Measurements from ENCODE around the gene APBB1.

APBB1 gene

GRCh38 chr11:6371825-6372224 is 47.1 kb downstream of the APBB1 start:
- H4K20me1 ChIP-seq, result no peaks in the 10 kb centered on the region
- H3K9ac ChIP-seq, result no peak overlapping the region
- H3K4me3 ChIP-seq, result no peak overlapping the region
- no peak overlapping the region for H3K4me2 ChIP-seq
- H3K9me3 ChIP-seq (replicated peaks in 1 of 11), result no peaks in the 10 kb centered on the region
- H3K27ac ChIP-seq, result no peak overlapping the region
- TF ChIP-seq Cebpa-rat (IDR thresholded peaks at IDR 0.05), result no peak
- H3K36me3 ChIP-seq, result no peaks in the 10 kb centered on the region
- H3K27me3 ChIP-seq, result no peaks in the 10 kb centered on the region
- peaks cover 0 to 9% (median 8%) of the 10 kb centered on the region in 10 experiments; a peak in 12 of 20 replicates for H3K4me1 ChIP-seq

- Histone ChIP-seq H3K27ac (no peak overlapping the region), H3K4me2 (no peak overlapping the region), H3K9ac (no peak overlapping the region), H4K20me1 (no peaks in the 10 kb centered on the region), H3K4me1 (no peaks in the 10 kb centered on the region), H3K27me3 (no peaks in the 10 kb centered on the region), H3K36me3 (no peaks in the 10 kb centered on the region), H3K9me3 (replicated peaks in 1 of 11) (no peaks in the 10 kb centered on the region), H3K4me3 (no peak overlapping the region)
- TF ChIP-seq Cebpa-rat (IDR thresholded peaks at IDR 0.05), result no peak
These were observed 53.2 kb downstream of the APBB1 start for GRCh38 chr11:6365659-6366058.

GRCh38 chr11:6362873-6363678 is 55.8 kb downstream of the APBB1 start:
- Histone ChIP-seq H3K36me3 (no peaks in the 10 kb centered on the region), H3K9ac (no peak overlapping the region), H3K4me2 (no peak overlapping the region), H3K9me3 (replicated peaks in 1 of 11) (no peaks in the 10 kb centered on the region), H3K4me3 (no peak overlapping the region), H4K20me1 (no peaks in the 10 kb centered on the region), H3K4me1 (no peaks in the 10 kb centered on the region), H3K27me3 (no peaks in the 10 kb centered on the region), H3K27ac (no peak overlapping the region)
- no peak for TF ChIP-seq Cebpa-rat (IDR thresholded peaks at IDR 0.05)

GRCh38 chr11:6362185-6362872 is 56.6 kb downstream of the APBB1 start:
- Histone ChIP-seq H3K4me1 (peaks cover 0 to 5% (median 0%) of the 10 kb centered on the region in 10 experiments; a peak in 6 of 20 replicates), H3K27me3 (no peaks in the 10 kb centered on the region), H3K4me2 (no peak overlapping the region)

GRCh38 chr11:6360183-6360582 is 58.7 kb downstream of the APBB1 start:
- no peak for TF ChIP-seq Cebpa-rat (IDR thresholded peaks at IDR 0.05)
- no peaks in the 10 kb centered on the region for H3K9me3 ChIP-seq (replicated peaks in 1 of 11)
- H3K9ac ChIP-seq, result no peak overlapping the region
- no peak overlapping the region for H3K27ac ChIP-seq
- H4K20me1 ChIP-seq, result no peaks in the 10 kb centered on the region
- no peak overlapping the region for H3K4me2 ChIP-seq
- H3K4me3 ChIP-seq, result no peak overlapping the region
- H3K36me3 ChIP-seq, result no peaks in the 10 kb centered on the region
- peaks cover 0 to 14% (median 0%) of the 10 kb centered on the region in 10 experiments; a peak in 6 of 20 replicates for H3K4me1 ChIP-seq
- no peaks in the 10 kb centered on the region for H3K27me3 ChIP-seq

More at GRCh38 chr11:6362185-6362872, 56.6 kb downstream of the APBB1 start:
- no peak overlapping the region for H3K27ac ChIP-seq
- no peaks in the 10 kb centered on the region for H4K20me1 ChIP-seq
- no peaks in the 10 kb centered on the region for H3K36me3 ChIP-seq
- no peak overlapping the region for H3K4me3 ChIP-seq
- no peak overlapping the region for H3K9ac ChIP-seq
- TF ChIP-seq Cebpa-rat (IDR thresholded peaks at IDR 0.05), result no peak
- no peaks in the 10 kb centered on the region for H3K9me3 ChIP-seq (replicated peaks in 1 of 11)

GRCh38 chr11:6357222-6357621 is 61.7 kb downstream of the APBB1 start:
- Histone ChIP-seq H3K4me3 (no peak overlapping the region), H4K20me1 (no peaks in the 10 kb centered on the region), H3K27ac (no peak overlapping the region)

GRCh38 chr11:6356503-6357055 is 62.3 kb downstream of the APBB1 start:
- Histone ChIP-seq H3K27me3 (no peaks in the 10 kb centered on the region), H3K36me3 (no peaks in the 10 kb centered on the region), H3K27ac (no peak overlapping the region), H3K9ac (no peak overlapping the region), H4K20me1 (no peaks in the 10 kb centered on the region), H3K4me3 (no peak overlapping the region), H3K4me2 (peak overlapping the region in 2 of 11 experiments; percentile 41 to 45; a peak in 4 of 22 replicates), H3K4me1 (peaks cover 0 to 14% (median 0%) of the 10 kb centered on the region in 10 experiments; a peak in 6 of 20 replicates), H3K9me3 (replicated peaks in 1 of 11) (no peaks in the 10 kb centered on the region)
- no peak for TF ChIP-seq Cebpa-rat (IDR thresholded peaks at IDR 0.05)

More at GRCh38 chr11:6357222-6357621, 61.7 kb downstream of the APBB1 start:
- Histone ChIP-seq H3K9me3 (replicated peaks in 1 of 11) (no peaks in the 10 kb centered on the region), H3K4me2 (peak overlapping the region in 3 of 11 experiments; percentile 35 to 45 (median 41); a peak in 6 of 22 replicates), H3K27me3 (no peaks in the 10 kb centered on the region), H3K36me3 (no peaks in the 10 kb centered on the region), H3K9ac (no peak overlapping the region), H3K4me1 (peaks cover 0 to 14% (median 0%) of the 10 kb centered on the region in 10 experiments; a peak in 6 of 20 replicates)
- no peak for TF ChIP-seq Cebpa-rat (IDR thresholded peaks at IDR 0.05)

- no peak overlapping the region for H3K4me2 ChIP-seq
- H4K20me1 ChIP-seq, result no peaks in the 10 kb centered on the region
- H3K27me3 ChIP-seq, result no peaks in the 10 kb centered on the region
- no peaks in the 10 kb centered on the region for H3K36me3 ChIP-seq
- H3K9me3 ChIP-seq (replicated peaks in 1 of 11), result no peaks in the 10 kb centered on the region
- no peak for TF ChIP-seq Cebpa-rat (IDR thresholded peaks at IDR 0.05)
- 0 out of 22 replicates have a peak overlapping the region, but pooled peaks of 1 of the 11 experiments have one; percentile 1 for H3K9ac ChIP-seq
- H3K4me1 ChIP-seq, result peaks cover 0 to 14% (median 0%) of the 10 kb centered on the region in 10 experiments; a peak in 6 of 20 replicates
- no peak overlapping the region for H3K4me3 ChIP-seq
- H3K27ac ChIP-seq, result no peak overlapping the region
These were observed 64.0 kb downstream of the APBB1 start for GRCh38 chr11:6354651-6355485.
